Dedifferentiated amniotic fluid mesenchymal stem cell (primary cell): ENCODE results near the gene NPHP1.
"Not testable (repeated sequence)": the region's sequence is repeated elsewhere in the genome, so short reads cannot be mapped to it uniquely, and the experiment has no call there.

Experiments
- DNase-seq: peaks from one replicate; pipeline ENCODE4 v3.0.0-alpha.2; 2016; ENCODE audit errors: extremely low spot score

The NPHP1 gene

DNA sequence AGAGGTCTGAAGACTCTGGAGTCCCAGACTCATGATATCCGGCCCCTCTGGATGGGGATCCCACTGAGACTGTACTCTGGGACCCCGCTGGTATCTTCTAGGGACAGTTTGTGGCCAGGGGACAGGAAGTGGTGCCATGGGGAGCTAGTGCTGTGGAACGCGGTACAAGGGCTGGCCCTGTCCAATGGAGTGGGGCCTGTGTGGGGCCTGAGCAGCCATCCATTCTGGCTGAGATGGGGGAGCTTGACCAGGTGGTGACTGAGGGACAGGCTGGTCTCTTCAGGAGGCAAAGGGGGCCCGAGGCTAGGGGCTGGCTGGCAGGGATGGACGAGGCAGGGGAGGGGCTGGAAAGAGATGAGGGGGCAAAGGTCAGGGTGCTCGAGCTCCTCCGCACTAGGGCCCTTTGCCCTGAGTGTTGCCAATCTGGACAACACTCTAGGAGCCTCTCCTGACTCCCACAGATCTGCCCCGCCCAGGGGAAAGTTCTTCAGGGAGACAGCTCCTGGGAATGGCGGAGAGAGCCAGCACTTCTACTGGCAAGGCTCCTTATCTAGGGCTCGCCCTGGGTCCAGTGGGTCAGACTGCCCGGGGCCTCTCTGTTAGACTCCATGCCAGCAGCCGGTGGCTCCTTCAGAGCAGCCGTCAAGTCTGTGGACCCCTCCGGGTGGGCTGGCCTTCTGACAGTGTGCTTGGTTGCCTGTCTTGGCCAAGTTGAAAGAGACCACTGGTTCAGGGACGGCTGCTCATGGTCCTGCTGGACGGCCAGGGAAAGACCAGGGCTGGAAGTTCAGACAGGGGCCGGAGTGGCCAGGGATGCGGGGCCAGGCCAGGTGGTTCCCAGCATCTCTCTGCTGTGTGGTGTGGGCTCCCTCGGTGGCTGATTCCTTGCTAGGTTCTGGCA lies 101.5 kb downstream of the NPHP1 start:
- no peak for DNase-seq

DNA sequence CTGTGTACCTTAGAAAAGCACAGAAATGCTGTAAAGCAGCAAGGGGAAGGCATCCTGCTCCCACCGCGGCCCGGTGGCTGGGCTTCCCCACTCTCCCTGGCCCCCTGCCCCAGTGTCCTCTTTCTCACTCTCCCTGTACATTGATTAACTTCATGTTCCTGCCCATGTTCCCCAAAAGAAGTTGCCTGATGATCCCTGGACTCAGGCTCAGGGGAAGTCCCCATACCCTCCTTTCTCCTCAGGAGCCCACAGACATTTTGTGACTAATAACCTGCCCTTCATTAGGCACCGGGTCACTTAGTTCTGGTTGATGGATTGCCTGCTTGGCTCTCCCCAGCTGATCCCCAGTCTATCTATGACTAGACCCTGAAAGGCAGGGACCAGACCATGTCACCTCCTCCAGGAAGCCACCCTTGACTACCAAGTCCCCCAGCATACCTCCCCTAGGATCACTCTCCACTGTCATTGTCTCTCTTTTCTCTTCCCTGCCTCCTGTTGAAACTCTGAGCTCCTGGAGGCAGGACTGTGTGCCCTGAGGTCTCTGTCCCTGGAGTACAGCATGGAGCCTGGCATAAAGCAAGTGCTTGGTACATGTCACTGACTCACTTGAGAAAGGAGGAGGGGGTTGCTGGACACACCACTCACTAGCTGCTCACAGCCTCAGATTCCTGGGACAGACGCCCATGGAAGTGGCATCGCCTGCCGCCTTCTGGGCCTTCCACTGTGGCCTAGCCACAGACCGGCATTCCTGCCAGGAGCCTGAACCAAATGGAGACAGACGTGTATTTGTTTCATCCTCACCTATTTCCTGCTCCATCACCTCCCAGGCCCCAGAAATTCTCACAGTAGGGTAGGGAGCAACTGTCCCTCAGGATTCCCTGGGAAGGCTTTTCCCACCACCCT lies 102.7 kb downstream of the NPHP1 start:
- DNase-seq = no peak

DNA sequence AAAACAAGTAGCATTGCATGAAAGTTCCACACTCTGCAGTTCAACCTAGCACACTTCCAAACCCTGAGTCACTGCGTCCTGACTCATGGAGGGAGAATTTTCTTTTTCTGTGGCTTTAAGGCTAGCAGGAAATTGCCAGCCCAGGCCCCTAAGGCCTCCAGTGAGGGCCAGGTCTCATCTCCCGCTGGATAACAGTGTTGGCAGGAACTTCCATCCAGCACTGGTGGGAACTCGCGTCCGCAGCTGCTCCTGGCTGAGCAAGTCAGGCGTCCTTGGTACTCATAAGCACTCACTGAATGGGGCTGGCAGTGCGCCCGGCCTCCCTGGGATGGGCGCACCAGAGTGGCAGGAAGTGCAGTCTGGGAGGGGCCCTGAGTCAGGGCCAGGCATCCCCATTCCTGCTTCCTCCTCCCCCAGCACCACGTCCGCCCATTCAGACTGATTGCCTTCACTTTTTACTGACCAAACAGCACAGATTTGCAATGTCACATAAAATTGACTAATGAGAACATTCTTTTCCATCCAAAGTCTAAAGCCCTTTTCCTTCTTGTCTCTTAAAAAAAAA lies 103.5 kb downstream of the NPHP1 start:
- DNase-seq = peak; percentile 95

DNA sequence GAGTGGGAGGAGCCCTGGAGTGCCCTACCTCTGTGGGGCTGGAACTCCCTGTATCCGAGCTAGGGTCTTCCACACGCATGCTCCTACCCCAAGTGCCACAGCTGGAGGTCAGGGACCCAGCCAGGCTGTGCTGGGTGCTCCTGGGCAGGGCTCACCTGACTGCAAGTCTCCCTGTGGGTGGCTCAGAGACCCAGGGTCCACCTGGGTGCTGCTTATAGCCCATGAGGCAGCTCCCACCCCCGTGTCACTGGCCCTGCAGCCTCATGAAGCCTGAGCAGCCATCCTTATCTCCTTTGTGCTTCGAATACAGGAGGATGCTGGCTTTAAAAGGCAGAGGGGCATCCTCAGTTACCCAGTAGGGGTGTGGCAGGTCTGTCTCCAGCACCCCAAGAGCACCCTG lies 103.9 kb downstream of the NPHP1 start:
- DNase-seq = not testable (repeated sequence)

DNA sequence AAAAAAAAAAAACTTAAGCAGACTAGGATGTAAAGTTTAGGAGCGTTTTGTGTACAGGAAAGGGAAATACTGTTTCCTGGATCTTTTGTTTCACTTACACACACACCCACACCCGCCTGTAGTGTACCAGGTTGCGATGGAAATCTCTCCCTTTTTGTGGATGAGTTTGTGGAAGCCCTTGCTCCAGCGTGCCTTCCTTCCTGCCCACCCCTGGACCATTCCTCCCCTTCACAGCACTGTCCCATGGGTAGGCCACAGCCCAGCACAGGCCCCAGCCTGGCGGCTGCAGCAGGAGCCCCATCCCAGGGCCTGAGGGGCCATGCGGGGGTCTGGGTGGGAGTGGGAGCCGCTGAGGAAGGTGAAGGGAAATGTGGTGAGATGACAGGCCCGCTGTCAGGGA lies 104.3 kb downstream of the NPHP1 start:
- no peak for DNase-seq

DNA sequence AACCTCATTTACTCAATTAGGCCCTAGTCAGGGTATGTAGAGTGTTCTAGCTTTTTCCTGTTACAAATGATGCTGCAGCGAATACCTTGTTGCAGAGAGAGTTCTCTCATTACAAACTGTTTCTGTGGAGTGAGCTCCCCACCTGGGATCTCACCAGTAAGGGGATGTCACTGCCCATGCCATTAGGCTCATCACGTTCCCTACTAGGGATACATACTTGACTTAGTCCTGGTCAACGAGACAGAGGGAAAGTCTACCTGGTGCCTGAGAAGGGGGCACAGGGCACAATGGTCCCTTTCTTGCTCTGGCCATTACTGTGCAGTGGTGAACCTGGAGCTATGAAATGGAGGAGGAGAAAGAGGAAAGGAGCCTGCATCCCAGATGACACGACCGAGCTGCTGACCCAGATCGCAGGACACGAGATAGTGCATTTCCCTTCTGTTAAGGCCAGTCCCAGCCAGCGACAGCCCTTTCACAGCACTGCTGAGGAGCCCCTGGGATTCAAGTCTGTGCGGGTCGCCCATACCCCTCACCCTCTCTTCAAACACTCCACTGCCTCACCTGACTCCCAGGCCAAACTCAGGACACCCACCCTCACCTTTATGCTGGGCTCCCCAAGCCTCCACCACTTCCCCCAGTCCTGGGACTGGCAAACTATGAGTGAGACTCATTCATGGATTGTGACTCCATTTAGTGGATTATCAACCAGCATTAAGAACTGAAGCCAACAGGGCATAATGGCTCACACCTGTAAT lies 105.2 kb downstream of the NPHP1 start:
- no peak for DNase-seq

DNA sequence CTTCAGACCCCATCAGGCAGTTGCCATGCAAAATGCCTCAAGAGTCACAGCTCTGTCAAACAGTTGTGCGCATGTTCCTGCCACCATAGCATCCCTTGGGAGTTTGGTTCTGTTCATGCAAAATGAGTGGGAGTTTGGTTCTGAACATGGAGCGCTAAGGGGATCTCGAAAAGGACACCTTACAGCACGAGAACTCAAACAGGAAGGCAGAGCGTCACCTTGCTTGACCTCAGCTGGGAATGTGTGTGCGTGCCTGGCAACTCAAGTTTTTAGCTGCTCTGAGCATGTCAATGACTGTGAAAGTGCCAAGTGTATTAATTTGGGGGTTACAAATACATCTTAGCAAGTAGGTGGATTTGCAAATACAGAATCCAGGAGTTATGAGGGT lies 105.8 kb downstream of the NPHP1 start:
- DNase-seq = no peak

DNA sequence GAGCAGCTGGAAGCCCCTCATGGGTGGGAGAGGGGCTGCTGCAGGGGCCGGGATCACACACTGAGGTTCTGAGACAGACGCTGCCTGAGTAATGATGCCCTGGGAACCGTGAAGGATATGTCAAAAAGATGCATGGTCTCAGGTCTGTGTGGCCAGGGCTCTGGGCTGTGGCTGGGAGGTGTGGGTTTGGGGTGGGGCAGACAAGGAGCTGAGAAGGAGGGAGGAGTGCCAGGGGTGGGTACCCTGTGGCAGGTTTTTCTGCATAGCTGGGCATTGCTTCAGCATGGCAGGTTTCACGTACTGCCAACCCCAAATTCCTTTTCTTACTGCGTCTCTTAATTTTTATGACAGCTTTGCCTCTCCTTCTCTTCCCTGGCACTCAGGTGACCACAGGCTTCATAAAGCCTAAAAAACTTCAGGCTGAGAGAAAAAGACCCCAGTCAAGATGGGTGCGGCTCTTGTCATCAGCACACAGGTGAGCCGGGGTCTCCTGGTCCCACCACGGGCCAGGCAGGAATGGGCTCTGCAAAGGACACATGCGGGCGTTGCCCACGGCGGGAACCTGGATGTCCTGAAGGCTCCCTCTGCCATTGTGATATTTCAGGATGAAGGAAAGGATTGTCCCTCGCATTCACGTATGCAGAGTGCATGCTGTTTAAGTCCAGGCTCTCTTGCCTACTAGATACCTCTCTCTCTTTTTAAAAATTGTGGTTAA lies 107.2 kb downstream of the NPHP1 start:
- DNase-seq = no peak

DNA sequence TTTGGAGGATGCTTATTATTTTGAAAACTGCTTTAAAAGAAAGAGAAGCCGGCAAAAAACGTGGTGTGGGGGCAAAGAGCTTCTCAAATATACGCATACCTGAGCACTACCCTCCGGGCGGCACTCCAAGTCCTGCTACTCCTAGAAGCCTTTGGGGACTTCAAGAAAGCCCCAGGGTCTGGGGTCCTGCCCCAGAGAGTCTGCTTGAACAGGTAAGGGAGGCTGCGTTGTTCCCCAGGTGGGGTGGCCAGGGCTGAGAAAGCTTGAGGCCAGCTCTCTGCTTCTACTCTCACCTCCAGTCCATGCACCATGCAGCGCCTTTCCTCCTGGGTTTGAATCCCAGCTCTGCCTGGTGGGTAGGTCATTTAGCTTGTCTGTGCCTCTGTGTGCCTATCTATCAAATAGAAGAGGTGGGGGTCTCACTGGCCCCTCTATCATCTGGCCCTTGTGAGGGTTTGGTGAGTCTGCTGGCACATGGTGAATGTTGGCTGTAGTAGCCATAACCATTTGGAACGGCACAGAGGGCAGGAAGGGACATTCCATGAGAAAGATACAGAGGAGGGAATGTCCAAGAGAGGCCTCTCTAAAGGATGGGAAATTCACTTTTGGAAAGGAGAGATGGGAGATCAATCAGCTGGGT lies 108.7 kb downstream of the NPHP1 start:
- no peak for DNase-seq

DNA sequence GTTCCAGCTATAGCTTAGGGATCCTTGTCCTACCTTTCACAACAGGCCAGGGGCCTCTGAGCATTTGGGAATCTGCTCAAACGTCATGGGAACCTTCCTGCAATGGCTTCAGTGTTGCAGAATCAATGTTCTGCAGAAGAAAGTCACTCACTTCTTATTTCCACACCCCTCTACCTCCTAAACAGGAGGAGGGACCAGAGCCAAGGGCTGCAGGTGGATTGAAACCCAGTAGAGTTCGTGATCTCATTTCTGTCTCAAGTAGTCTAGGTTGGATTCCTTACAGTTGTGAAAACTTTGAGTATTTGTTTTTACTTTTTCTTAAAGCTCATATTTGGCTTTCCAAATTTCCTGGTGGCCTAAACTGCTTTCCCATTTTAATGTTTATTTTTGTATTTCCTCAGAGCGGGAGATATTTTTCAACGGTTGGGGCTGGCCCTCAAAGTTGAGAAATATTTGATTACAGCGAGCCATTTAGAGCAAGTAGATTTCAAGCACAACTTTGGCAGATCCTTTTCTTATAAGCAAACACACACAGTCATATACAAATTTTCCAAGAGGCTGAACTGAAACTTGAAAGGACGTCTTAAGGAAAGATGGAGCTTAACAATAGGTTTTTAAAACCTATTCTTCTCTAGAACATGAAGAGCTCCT lies 109.8 kb downstream of the NPHP1 start:
- DNase-seq = not testable (repeated sequence)

DNA sequence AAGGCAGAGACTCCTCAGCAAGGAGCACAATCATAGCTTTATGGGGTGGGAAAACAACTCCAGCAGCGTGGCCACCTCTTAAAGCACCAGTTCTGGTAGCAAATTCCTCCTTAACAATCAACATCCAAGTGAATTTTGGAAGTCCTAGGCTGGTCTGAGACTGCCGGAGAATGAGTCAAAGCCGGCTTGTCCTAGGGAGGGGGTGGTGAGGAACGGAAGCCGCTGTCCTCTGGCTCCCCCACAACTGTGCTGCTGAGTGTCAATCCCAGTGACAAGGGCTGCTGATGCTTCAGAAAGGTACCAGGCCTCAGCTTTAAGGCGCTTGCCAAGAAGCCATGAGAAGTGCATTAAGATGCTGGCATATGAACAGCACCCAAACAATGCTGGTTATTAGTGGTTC lies 110.9 kb downstream of the NPHP1 start:
- not testable (repeated sequence) for DNase-seq

DNA sequence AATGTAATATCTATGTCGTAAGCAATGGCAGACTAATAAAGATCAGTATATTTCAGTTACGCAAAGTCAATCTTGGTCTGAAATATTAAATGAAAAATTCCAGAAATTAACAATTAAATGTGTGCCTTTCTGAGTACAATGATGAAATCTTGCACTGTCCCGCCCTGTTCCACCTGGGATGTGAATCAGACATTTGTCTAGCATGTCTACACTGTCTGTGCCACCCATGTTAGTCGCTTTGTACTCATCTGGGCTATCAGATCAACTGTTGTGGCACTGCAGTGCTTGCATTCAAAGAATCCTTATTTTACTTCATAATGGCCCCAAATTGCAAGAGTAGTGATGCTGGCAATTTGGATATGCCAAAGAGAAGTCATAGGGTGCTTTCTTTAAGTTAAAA lies 114.6 kb downstream of the NPHP1 start:
- not testable (repeated sequence) for DNase-seq

DNA sequence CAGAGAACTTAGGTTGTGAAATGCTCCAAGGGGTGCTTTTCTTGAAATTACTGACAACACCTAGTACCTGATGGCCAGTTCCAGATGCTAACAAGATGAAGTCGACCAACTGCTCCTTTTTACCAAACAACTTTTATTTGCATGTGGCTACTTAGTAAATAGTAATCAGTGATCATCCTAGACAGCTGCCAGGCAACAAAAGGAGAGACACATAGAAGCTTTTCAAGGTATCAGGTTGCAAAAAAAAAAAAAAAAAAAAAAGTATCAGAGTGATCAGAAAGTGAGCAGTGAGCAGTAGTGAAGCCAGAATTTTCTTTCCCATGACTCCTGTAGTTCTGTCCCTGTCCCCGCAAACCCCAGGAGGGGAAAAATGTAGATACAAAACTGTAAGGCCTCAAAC lies 121.1 kb downstream of the NPHP1 start:
- DNase-seq = not testable (repeated sequence)

DNA sequence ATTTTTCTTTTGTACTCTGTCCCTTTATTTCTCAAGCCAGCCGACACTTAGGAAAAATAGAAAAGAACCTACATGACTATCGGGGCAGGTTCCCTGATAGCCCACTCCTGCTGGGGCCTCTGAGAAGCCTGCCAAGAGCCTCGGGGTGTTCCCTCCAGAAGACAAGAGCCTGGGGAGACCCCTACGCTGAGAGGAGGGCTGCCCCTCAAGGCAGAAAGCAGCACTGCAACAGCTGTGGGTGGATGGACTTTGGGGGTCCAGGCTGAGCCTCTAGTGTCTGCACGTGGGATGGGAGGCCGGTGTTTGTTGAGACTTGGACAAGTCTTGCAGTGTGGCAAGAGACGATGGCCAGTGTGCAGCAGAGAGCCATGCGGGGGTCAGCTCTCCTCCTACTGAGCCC lies 121.7 kb downstream of the NPHP1 start:
- DNase-seq = not testable (repeated sequence)

DNA sequence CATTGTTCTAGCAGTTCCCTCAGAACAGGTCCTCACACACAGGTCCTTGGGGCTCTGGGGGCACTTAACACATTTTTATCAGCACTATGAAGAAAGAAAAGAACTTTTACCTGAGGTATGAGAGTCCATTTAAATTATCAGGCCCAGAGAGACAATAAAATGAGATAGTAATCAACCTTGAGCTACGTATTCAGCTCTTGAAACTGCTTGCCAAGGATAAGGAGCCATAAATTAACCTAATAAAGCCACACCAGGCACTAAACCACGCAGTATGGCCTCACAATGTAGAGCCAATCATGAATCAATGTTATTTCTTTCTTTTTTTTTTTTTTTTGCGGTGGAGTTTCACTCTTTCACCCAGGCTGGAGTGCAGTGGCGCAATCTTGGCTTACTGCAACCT lies 126.7 kb downstream of the NPHP1 start:
- not testable (repeated sequence) for DNase-seq

DNA sequence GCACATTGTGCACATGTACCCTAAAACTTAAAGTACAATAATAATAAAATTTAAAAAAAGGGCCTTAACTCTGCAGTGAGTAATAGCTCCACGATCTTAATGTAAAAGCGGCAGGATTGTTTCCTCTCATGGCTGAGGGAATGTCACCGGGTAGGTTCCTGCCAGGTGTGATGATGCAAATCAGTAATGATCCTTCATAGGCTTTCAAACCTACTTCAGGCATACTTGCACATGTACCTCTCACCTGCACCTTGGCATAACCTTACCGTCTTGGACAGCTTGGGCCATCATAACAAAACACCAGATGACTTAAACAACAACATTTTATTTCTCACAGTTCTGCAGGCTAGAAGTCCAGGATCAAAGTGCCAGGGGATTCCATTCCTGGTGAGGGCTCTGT lies 128.9 kb downstream of the NPHP1 start:
- not testable (repeated sequence) for DNase-seq
